ENCODE data around the gene FMO2.

FMO2 gene
- total RNA-seq, result 0 reads per million in 2 donors

- DNase-seq, result no peak
Observed at GRCh38 chr1:171185091-171185490, at the start of gene FMO2. Gene FMO2, plus strand, starts transcription at chr1:171185300. Its CDS starts 414 bp downstream, at chr1:171185714.

GRCh38 chr1:171137580-171137979, 47.5 kb upstream of the FMO2 start:
- DNase-seq, result no peak

- no peak for DNase-seq
Observed at GRCh38 chr1:171138980-171139379, 46.1 kb upstream of the FMO2 start.

GRCh38 chr1:171139890-171140289, 45.2 kb upstream of the FMO2 start:
- DNase-seq, result no peak

- no peak for DNase-seq
Observed at GRCh38 chr1:171140401-171140800, 44.7 kb upstream of the FMO2 start.

GRCh38 chr1:171140956-171141687, 44.0 kb upstream of the FMO2 start:
- no peak for DNase-seq

- DNase-seq, result no peak
Observed at GRCh38 chr1:171141688-171142415, 43.2 kb upstream of the FMO2 start.

- no peak for DNase-seq
Observed at GRCh38 chr1:171142416-171143385, 42.4 kb upstream of the FMO2 start.

- no peak for DNase-seq
Observed at GRCh38 chr1:171150156-171150555, 34.9 kb upstream of the FMO2 start.

GRCh38 chr1:171152549-171152948, 32.6 kb upstream of the FMO2 start:
- no peak for DNase-seq

- DNase-seq, result no peak
Observed at GRCh38 chr1:171155484-171155883, 29.6 kb upstream of the FMO2 start.

- DNase-seq, result no peak
Observed at GRCh38 chr1:171158096-171158495, 27.0 kb upstream of the FMO2 start.

- DNase-seq, result no peak
Observed at GRCh38 chr1:171158551-171158950, 26.5 kb upstream of the FMO2 start.

- no peak for DNase-seq
Observed at GRCh38 chr1:171159148-171159547, 26.0 kb upstream of the FMO2 start.

- DNase-seq, result no peak
Observed at GRCh38 chr1:171160211-171160610, 24.9 kb upstream of the FMO2 start.

GRCh38 chr1:171160639-171161354, 24.3 kb upstream of the FMO2 start:
- no peak for DNase-seq

- no peak for DNase-seq
Observed at GRCh38 chr1:171161431-171161830, 23.7 kb upstream of the FMO2 start.

- DNase-seq, result no peak
Observed at GRCh38 chr1:171166361-171166760, 18.7 kb upstream of the FMO2 start.

- DNase-seq, result no peak
Observed at GRCh38 chr1:171167785-171168184, 17.3 kb upstream of the FMO2 start.

GRCh38 chr1:171172471-171172870, 12.6 kb upstream of the FMO2 start:
- no peak for DNase-seq

- no peak for DNase-seq
Observed at GRCh38 chr1:171173069-171173468, 12.0 kb upstream of the FMO2 start.

- DNase-seq, result no peak
Observed at GRCh38 chr1:171174560-171175294, 10.4 kb upstream of the FMO2 start.
